ENCODE measurements around the gene ATP6V0C.

The ATP6V0C gene

DNA sequence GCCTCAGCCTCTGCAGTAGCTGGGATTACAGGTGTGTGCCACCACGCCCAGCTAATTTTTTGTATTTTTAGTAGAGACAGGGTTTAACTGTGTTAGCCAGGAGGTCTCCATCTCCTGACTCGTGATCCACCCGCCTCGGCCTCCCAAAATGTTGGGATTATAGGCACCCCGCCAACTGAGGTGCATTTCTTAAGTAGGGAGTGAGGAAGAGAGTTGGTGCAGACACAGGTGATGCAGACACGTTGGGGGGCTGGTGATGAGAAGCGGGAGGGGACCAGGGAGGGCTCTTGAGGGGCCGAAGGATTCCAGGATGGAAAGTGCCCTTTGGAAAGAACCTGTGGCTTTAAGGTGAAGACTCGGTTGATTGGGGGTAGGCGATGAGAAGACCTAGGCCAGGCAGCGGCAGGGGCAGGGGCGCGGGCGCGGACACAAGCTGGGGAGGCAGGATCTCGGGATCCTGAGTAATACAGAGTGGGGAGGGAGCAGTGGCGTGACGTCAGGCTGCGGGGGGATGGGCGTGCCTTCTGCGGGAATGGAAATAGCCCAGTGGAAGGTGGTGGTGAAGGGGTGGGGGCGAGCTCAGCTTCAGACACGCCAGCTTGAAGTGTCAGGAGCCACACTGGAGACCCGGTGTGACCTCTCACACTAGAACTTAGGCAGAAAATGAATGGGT is 2.5 kb upstream of the ATP6V0C start:
- DNase-seq (ENCODE audit: low read depth): no peak

DNA sequence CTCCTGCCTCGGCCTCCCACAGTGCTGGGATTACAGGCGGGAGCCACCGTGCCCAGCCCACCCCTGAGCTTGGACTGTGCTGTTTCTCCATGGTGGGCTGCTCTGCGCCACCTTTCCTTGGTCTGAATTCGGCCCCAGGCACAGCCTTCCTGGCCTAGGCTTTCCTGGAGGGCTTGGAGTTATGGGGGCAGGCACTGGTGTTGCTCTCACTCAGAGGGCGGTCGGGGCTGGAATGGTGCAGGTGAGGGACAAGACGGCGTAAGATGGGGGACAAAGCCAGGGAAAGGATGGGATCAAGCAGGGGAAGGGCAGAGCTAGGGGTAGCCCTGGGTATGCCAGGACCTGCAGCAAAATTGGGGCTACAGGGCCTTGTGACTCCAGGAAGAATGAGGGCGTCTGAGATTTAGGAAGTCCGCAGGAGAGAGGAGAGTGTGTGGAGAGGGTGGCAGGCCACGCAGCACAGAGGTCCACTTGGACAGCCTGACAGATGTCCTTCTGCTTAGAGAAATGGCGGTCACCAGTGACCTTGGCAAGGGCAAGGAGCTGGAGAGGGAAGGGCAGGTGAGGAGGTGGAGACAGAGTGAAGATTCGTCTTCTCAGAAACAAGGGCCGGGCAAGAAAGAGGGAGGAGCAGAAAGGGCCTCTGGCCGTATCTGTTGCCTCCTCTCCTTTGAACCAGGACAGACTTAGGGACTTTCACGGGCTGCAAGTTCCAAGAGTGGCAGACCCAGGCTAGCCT is 1.6 kb upstream of the ATP6V0C start:
- DNase-seq (ENCODE audit: low read depth): no peak

DNA sequence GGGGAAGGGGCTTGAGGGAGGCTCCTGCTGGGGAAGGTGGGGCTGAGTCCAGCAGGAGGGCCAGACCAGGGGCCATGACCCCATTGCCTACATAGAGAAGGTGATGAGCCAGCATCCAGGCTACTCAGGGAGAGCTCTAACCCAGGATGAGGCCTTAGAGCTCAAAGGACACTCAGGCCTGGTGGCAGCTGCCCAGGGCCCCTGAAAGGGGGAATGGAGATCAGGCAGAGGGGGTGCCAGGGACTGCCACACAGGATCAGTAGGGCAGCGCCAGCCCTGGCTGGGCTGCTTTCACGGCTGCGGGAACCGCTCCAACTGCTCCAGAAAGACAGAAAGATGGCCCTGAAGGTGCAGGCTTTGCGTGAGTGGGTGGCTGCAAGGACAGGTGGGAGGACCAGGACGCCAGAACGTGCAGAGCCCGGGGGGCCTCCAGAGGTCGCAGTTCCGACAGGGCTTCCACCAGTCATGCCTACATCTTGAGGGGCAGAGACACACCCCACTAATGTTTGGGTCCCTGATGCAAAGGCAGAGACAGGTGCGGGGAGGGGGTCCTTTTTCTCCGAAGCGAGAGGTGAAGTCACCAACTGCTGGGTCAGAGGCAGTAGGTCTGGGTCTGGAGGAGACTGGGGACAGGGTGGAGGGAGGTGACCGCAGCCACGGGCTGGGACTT is 882 bp upstream of the ATP6V0C start:
- DNase-seq (ENCODE audit: low read depth): no peak

GRCh38 chr16:2514333-2515179 is 804 bp downstream of the ATP6V0C start:
- DNase-seq (ENCODE audit: low read depth): no peak

DNA sequence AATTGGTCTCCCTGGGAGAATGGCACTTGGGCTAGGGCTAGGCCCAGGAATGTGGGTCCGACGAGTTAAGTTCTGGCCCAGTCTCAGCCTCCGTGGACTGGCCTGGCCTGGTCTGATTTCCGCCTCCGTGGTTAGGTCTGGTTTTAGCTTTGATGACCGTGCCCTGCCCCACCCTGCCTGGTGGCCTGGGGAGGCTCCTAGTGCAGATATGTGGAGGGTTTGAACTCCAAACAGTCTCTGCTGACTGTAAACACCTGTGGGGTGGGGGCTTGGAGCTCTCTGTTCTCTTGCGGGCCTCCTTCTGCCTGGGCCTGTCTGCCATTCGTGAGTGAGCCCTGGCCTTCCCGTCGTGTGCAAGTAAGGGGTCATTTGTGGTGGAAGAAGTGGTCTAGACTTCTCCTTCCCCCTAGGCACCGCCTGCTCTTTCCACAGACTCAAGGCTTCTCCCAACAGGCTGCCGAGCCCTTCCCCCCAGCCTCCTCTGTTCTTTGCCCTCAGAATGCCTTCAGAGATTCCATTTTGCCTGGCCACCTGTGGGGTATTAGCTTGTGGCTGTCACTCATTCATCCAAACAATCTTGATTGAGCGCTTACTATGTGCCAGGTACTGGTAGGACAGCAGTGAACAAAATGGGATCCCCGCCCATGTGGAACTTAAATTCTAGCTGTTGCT is 1.6 kb downstream of the ATP6V0C start:
- DNase-seq (ENCODE audit: low read depth): no peak

GRCh38 chr16:2516391-2517240 is 2.9 kb downstream of the ATP6V0C start:
- no peak for DNase-seq (ENCODE audit: low read depth)

DNA sequence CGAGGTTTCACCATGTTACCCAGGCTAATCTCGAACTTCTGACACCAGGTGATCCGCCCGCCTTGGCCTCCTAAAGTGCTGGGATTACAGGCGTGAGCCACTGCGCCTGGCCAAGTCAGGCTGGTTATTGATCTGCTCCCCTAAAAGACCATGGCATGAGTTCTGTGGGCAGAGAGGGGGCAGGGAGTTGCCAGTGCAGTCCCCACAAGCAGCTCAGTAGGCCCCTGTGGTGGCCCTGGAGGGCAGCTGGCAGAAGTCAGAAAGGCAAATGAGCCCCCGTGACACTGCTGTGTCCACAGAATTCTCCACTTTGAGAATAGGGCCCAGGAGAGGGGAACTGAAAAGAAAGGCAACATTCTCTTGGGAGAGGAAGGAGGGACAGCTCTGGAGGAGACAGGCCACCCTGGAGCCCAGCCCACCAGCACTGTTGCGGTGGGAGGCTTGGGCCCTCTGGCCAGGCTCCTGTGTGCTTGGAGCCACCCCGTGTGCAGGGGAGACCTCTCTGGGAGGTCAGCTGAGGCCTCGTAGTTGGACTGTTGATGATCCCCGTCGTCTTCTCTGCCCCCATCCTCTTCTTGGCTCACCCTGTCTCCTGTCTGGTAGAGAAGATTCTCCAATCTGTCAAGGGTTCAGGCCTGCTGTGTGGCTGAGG is 4.3 kb downstream of the ATP6V0C start:
- DNase-seq (ENCODE audit: low read depth): no peak

DNA sequence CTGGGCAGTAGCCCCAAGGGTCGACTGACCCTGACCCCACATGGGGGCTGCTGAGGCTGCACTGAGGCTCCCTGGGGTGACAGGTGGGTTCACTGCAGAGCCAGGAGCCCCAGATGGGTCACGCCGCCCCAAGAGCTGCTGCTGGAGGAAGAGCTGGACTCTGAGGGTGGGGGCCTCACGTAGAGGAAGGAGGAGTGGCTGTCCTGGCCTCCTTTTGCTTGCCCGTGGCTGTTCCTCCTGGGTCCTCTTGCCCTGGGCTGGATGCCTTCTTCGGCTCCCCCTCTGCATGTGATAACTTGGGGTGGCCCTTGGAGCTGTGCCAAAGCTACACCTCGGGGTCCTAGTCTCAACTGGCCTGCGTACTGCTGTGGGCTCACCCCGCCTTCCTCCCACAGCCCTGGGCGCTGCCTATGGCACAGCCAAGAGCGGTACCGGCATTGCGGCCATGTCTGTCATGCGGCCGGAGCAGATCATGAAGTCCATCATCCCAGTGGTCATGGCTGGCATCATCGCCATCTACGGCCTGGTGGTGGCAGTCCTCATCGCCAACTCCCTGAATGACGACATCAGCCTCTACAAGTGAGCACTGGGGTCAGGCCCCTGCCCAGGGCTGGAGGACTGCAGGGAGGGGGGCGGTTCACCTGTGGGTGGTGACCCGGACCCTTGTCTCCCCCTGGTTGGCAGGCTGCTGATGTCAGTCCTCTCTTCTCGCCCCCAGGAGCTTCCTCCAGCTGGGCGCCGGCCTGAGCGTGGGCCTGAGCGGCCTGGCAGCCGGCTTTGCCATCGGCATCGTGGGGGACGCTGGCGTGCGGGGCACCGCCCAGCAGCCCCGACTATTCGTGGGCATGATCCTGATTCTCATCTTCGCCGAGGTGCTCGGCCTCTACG is 5.3 kb downstream of the ATP6V0C start:
- no peak for DNase-seq (ENCODE audit: low read depth)

GRCh38 chr16:2519711-2520080 is 5.9 kb downstream of the ATP6V0C start:
- DNase-seq (ENCODE audit: low read depth): no peak

- DNase-seq (ENCODE audit: low read depth): peak; percentile 89
Measured at GRCh38 chr16:2520097-2520783, 6.5 kb downstream of the ATP6V0C start, which contains the start of gene AMDHD2. AMDHD2 (plus strand) TSS chr16:2520371; CDS start chr16:2520459, 88 bp downstream.

DNA sequence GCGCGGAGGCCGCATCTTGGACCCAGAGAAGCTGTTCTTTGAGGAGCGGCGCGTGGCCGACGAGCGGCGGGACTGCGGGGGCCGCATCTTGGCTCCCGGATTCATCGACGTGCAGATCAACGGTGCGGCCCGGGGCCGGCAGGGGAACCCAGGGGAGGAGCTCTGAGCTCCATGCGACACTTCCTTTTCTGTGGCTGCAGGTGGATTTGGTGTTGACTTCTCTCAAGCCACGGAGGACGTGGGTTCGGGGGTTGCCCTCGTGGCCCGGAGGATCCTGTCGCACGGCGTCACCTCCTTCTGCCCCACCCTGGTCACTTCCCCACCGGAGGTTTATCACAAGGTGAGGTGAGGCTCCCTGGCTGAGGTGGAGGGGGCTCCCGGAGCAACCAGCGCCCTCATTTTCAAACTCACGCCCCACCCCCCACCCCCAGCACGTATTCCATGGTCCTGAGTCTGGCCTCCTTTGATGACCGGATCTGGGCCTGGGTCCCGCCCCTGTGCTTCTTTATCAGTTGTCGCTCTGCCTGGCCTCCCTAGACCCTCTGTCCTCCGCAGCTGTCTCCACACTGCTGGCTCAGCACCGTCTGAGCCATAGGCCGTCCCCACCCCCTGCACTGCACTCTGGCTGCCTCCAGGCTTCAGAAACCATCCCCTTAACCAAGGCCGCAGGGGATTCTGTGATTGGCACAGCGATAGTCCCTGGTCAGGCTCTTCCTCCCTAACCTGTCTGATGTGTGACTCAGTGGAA is 7.2 kb downstream of the ATP6V0C start:
- no peak for DNase-seq (ENCODE audit: low read depth)

GRCh38 chr16:2523801-2524231 is 10.1 kb downstream of the ATP6V0C start:
- DNase-seq (ENCODE audit: low read depth): no peak

- no peak for DNase-seq (ENCODE audit: low read depth)
Measured at GRCh38 chr16:2524339-2524938, 10.7 kb downstream of the ATP6V0C start.

- no peak for DNase-seq (ENCODE audit: low read depth)
Measured at GRCh38 chr16:2526135-2526534, 12.4 kb downstream of the ATP6V0C start.

GRCh38 chr16:2527071-2527783 is 13.5 kb downstream of the ATP6V0C start:
- no peak for DNase-seq (ENCODE audit: low read depth)

DNA sequence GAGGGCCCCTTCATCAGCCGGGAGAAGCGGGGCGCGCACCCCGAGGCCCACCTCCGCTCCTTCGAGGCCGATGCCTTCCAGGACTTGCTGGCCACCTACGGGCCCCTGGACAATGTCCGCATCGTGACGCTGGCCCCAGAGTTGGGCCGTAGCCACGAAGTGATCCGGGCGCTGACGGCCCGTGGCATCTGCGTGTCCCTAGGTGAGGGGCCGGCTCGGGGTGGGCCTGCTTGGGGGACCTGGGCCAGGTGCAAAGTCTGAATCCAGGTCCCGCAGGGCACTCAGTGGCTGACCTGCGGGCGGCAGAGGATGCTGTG is 14.0 kb downstream of the ATP6V0C start:
- DNase-seq (ENCODE audit: low read depth): no peak
